Endodermal cell (in vitro differentiated cells): Measurements from ENCODE around the gene IQCM. TPM values are rescaled to one million over a fixed set of nuclear protein-coding genes. Genes with fewer than 3 reads are reported as not detected.

Source experiments
- DNase-seq: peaks from one replicate; pipeline ENCODE4 v3.0.0-alpha.2; 2017
- H3K27ac ChIP-seq: 2 replicates; pipeline ENCODE4 v1.5.1; 2013; ENCODE audit warnings: mild to moderate bottlenecking, low read depth, low read length, moderate library complexity
- H3K27me3 ChIP-seq: 2 replicates; pipeline ENCODE4 v1.6.1; 2013; ENCODE audit warnings: mild to moderate bottlenecking, low read length, moderate library complexity; ENCODE audit not compliant: insufficient read depth, control insufficient read depth, poor library complexity, severe bottlenecking
- H3K36me3 ChIP-seq: 2 replicates; pipeline ENCODE4 v1.7.0; 2013; ENCODE audit warnings: mild to moderate bottlenecking, low read length, moderate library complexity; ENCODE audit not compliant: control insufficient read depth, insufficient read depth
- H3K4me1 ChIP-seq: one replicate; pipeline ENCODE4 v1.7.0; 2013; ENCODE audit warnings: low read length; ENCODE audit not compliant: control insufficient read depth, insufficient read depth
- H3K4me3 ChIP-seq: 2 replicates; pipeline ENCODE4 v1.5.1; 2013; ENCODE audit warnings: mild to moderate bottlenecking, low read length, moderate library complexity
- H3K9ac ChIP-seq: 2 replicates; pipeline ENCODE4 v1.6.1; 2013; ENCODE audit warnings: mild to moderate bottlenecking, low read length, moderate library complexity; ENCODE audit not compliant: poor library complexity, severe bottlenecking; ENCODE audit errors: extremely low read depth
- H3K9me3 ChIP-seq: 2 replicates; pipeline ENCODE4 v1.6.1; 2013; ENCODE audit warnings: mild to moderate bottlenecking, low read length, moderate library complexity; ENCODE audit not compliant: control insufficient read depth
- H3K27ac Mint-ChIP-seq: 2 replicates; pipeline ENCODE4 v1.8.0; 2020; ENCODE audit warnings: mixed read lengths
- H3K27me3 Mint-ChIP-seq: 2 replicates; pipeline ENCODE4 v1.8.0; 2021; ENCODE audit warnings: mild to moderate bottlenecking, mixed read lengths; ENCODE audit not compliant: insufficient read depth
- H3K36me3 Mint-ChIP-seq: 2 replicates; pipeline ENCODE4 v1.8.0; 2020; ENCODE audit warnings: low read depth, mixed read lengths
- H3K4me1 Mint-ChIP-seq: 2 replicates; pipeline ENCODE4 v1.8.0; 2020; ENCODE audit warnings: mixed read lengths
- H3K4me3 Mint-ChIP-seq: 2 replicates; pipeline ENCODE4 v1.8.0; 2020; ENCODE audit warnings: mild to moderate bottlenecking, moderate library complexity, mixed read lengths
- H3K9me3 Mint-ChIP-seq: 2 replicates; pipeline ENCODE4 v1.8.0; 2020; ENCODE audit warnings: mild to moderate bottlenecking, mixed read lengths
- CTCF ChIP-seq: fragments of 200-600 bp; sonication (generic); conservative IDR thresholded peaks from 2 replicates; pipeline ENCODE4 v1.5.0; 2021; ENCODE audit warnings: antibody characterized with exemption, mild to moderate bottlenecking
- WGBS, 2 experiments: methylation state at CpG; one replicate each; pipeline versions ENCODE4 v1.1.5 to v1.1.7; 2013; ENCODE audit warnings: missing lambda C conversion rate in 2 of 2, mixed read lengths in 1 of 2; ENCODE audit not compliant: insufficient coverage in 1 of 2, insufficient read length in 1 of 2; 5-methylcytosine and 5-hydroxymethylcytosine counted together
- total RNA-seq, 2 donors: library from RNA; stranded (reverse); fragmentation: NEBNext Ultra II Directional in 1 of 2; extraction: Animal tissue kit (Norgen Biotek cat#: 25700) in 1 of 2; gene quantifications; 2 replicates in 1 of 2; 3 replicates in 1 of 2; pipeline ENCODE4 v1.2.1, GENCODE V29; 2021

IQCM gene
- total RNA-seq, 2 donors from 2014 or later: not detected

DNA sequence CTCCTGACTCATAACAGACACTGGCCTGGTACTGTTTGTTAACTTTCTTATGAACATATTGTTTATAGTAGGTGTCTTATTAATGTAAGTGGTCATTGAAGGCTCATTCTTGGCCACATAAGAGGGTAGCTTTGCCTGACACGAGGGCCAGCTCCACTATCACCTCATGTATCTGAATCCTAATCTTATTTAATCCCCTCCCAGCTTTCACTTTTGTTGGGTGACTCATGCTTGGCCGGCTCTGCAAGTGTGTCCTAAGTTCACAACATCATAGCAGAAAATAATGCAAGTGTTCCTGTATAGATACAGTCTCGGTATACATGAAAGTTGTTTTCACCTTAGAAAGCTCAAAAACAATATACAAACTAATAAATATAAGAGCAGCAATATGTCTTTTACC is 283.8 kb downstream of the IQCM start:
- H3K36me3 ChIP-seq: no peaks in the 10 kb centered on the region
- H3K9me3 ChIP-seq: peaks cover 17% of the 10 kb centered on the region
- H3K4me1 ChIP-seq: peaks cover 4% of the 10 kb centered on the region
- H3K9ac ChIP-seq: no peak overlapping the region
- Mint-ChIP-seq H3K36me3 (no peaks in the 10 kb centered on the region), H3K27me3 (no peaks in the 10 kb centered on the region), H3K27ac (no peak overlapping the region), H3K9me3 (peaks cover 2% of the 10 kb centered on the region), H3K4me3 (no peak overlapping the region), H3K4me1 (peaks cover 4% of the 10 kb centered on the region)
- no peak overlapping the region for H3K27ac ChIP-seq
- H3K27me3 ChIP-seq: peaks cover 17% of the 10 kb centered on the region
- WGBS, 2 experiments: 81% methylated on average over 3 of the region's 3 CpGs; no CpG with 5 or more reads in 1 of the 2 experiments
- H3K4me3 ChIP-seq: no peak overlapping the region
- no peak for TF ChIP-seq CTCF
- DNase-seq: no peak

DNA sequence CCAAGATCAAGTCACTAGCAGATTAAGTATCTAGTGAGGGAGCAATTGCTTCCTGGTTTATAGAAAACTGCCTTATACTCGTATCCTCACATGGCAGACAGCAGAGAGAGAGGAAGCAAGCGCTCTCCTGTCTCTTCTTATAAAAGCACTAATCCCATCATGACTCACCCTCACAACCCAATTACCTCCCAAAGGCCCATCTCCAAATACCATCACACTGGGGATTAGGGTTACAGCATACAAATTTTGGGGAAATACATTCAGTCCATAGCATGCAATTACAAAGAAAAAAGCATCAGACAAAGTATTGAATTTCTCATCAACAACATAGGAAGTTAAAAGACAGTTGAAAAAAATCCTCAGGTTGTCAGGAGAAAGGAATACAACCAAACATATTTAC is 292.6 kb downstream of the IQCM start:
- no peaks in the 10 kb centered on the region for H3K36me3 Mint-ChIP-seq
- H3K4me3 ChIP-seq: no peak overlapping the region
- H3K9me3 ChIP-seq: no peaks in the 10 kb centered on the region
- H3K27ac Mint-ChIP-seq: no peak overlapping the region
- H3K4me3 Mint-ChIP-seq: no peak overlapping the region
- H3K27me3 Mint-ChIP-seq: no peaks in the 10 kb centered on the region
- no peak for DNase-seq
- H3K27ac ChIP-seq: no peak overlapping the region
- TF ChIP-seq CTCF: no peak
- no peaks in the 10 kb centered on the region for H3K27me3 ChIP-seq
- no peak overlapping the region for H3K9ac ChIP-seq
- 83 to 85% methylated on average over 1 to 2 of the region's 2 CpGs for WGBS, 2 experiments
- H3K4me1 Mint-ChIP-seq: no peaks in the 10 kb centered on the region
- H3K36me3 ChIP-seq: no peaks in the 10 kb centered on the region
- no peaks in the 10 kb centered on the region for H3K9me3 Mint-ChIP-seq
- H3K4me1 ChIP-seq: no peaks in the 10 kb centered on the region

- Histone ChIP-seq H3K4me3 (no peak overlapping the region), H3K9me3 (no peaks in the 10 kb centered on the region), H3K9ac (no peak overlapping the region), H3K27me3 (no peaks in the 10 kb centered on the region), H3K27ac (no peak overlapping the region), H3K4me1 (no peaks in the 10 kb centered on the region), H3K36me3 (no peaks in the 10 kb centered on the region)
- no peaks in the 10 kb centered on the region for H3K36me3 Mint-ChIP-seq
- no peak overlapping the region for H3K4me3 Mint-ChIP-seq
- 83 to 91% methylated on average over 1 to 3 of the region's 3 CpGs for WGBS, 2 experiments
- no peak overlapping the region for H3K27ac Mint-ChIP-seq
- H3K4me1 Mint-ChIP-seq: no peaks in the 10 kb centered on the region
- no peak for DNase-seq
- H3K9me3 Mint-ChIP-seq: no peaks in the 10 kb centered on the region
- no peak for TF ChIP-seq CTCF
- H3K27me3 Mint-ChIP-seq: no peaks in the 10 kb centered on the region
Observed at GRCh38 chr4:149521611-149522425, 293.8 kb downstream of the IQCM start.
